A549 (cell line): ENCODE data around the gene LRIT2. TPM values are rescaled to one million over a fixed set of nuclear protein-coding genes. Genes with fewer than 3 reads are reported as not detected.

Experiments used
- ATAC-seq, 2 experiments: fragments of 200-7000 bp in 1 of 2; fragments of >200 bp in 1 of 2; cut with Nextera tagmentation in 1 of 2; cut with Tn5 transposase in 1 of 2; 3 replicates each; pipeline versions ENCODE4 v1.8.0 to v1.9.1; 2018 to 2020; ENCODE audit warnings: mild to moderate bottlenecking in 1 of 2, moderate library complexity in 1 of 2
- CTCF ChIA-PET: fragments of 300-600 bp; sonication (Branson Sonifier 250); formaldehyde crosslinking; extraction: SDS; loops from one replicate; lab custom pipeline; 2021; ENCODE audit warnings: antibody characterized with exemption, inconsistent platforms; lab: Yijun Ruan, JAX
- POLR2A ChIA-PET: fragments of 350-600 bp; formaldehyde crosslinking; extraction: SDS; loops from one replicate; lab custom pipeline; 2021; ENCODE audit warnings: antibody characterized with exemption, inconsistent platforms; lab: Yijun Ruan, JAX
- DNase-seq, 2 experiments: peaks; one replicate each; pipeline versions ENCODE4 v3.0.0 to v3.0.0-alpha.2; 2011 to 2016; ENCODE audit warnings: low read depth in 1 of 2, low spot score in 1 of 2
- FAIRE-seq: peaks from 2 replicates; lab custom pipeline; 2011; peaks lifted over from hg19 to GRCh38; lab: Jason Lieb, UNC
- H3K27ac ChIP-seq, 2 experiments: fragments of >200 bp; sonication (Bioruptor Twin); formaldehyde crosslinking; 3 replicates each; pipeline ENCODE4 v1.5.1; 2016 to 2017
- H3K4me1 ChIP-seq: fragments of >200 bp; sonication (Bioruptor Twin); formaldehyde crosslinking; 3 replicates; pipeline ENCODE4 v1.6.1; 2016
- H3K4me2 ChIP-seq: fragments of >200 bp; sonication (Bioruptor Twin); formaldehyde crosslinking; 3 replicates; pipeline ENCODE4 v1.6.1; 2016
- H3K4me3 ChIP-seq: fragments of >200 bp; sonication (Bioruptor Twin); formaldehyde crosslinking; 3 replicates; pipeline ENCODE4 v1.5.1; 2016
- H3K9me3 ChIP-seq: fragments of >200 bp; sonication (Bioruptor Twin); formaldehyde crosslinking; 3 replicates; pipeline ENCODE4 v1.6.1; 2016
- BHLHE40 ChIP-seq: IDR thresholded peaks from 2 replicates; pipeline ENCODE4 v1.6.1; 2012; ENCODE audit warnings: low read depth, low read length, inconsistent platforms
- EHMT2 ChIP-seq: fragments of 200-600 bp; sonication (generic); IDR thresholded peaks from 2 replicates; pipeline ENCODE4 v1.6.1; 2016; ENCODE audit warnings: antibody characterized with exemption, low read depth, mild to moderate bottlenecking, moderate library complexity
- EP300 ChIP-seq, 2 experiments: fragments of >200 bp; sonication (Bioruptor Twin); formaldehyde crosslinking; IDR thresholded peaks; 2 replicates in 1 of 2; 3 replicates in 1 of 2; pipeline ENCODE4 v1.6.1; 2016 to 2017
- FOSB ChIP-seq: fragments of 250-450 bp; sonication (Bioruptor Pico); IDR thresholded peaks from 2 replicates; pipeline ENCODE4 v1.5.0; 2020; ENCODE audit warnings: mild to moderate bottlenecking, moderate library complexity
- GATA3 ChIP-seq: IDR thresholded peaks from 2 replicates; pipeline ENCODE4 v1.6.1; 2012; ENCODE audit warnings: borderline replicate concordance
- JUN ChIP-seq, 2 experiments: fragments of >200 bp; sonication (Bioruptor Twin); formaldehyde crosslinking; IDR thresholded peaks; 2 replicates in 1 of 2; 3 replicates in 1 of 2; pipeline ENCODE4 v1.6.1; 2016 to 2017
- JUNB ChIP-seq: fragments of >200 bp; sonication (Bioruptor Twin); formaldehyde crosslinking; IDR thresholded peaks from 2 replicates; pipeline ENCODE4 v1.6.1; 2016
- MAFK ChIP-seq: fragments of 450-650 bp; IDR thresholded peaks from 2 replicates; pipeline ENCODE4 v1.6.1; 2014; ENCODE audit not compliant: partially characterized antibody
- MAZ ChIP-seq: fragments of 150-350 bp; IDR thresholded peaks from 2 replicates; pipeline ENCODE4 v1.6.1; 2014; ENCODE audit warnings: antibody characterized with exemption, low read depth, low read length, borderline replicate concordance
- MYC ChIP-seq: IDR thresholded peaks from 2 replicates; pipeline ENCODE4 v1.6.1; 2012; ENCODE audit warnings: mild to moderate bottlenecking, inconsistent platforms, low read length, improper control_type of control experiment, borderline replicate concordance
- RNF2 ChIP-seq: fragments of 200-600 bp; sonication (generic); IDR thresholded peaks from 2 replicates; pipeline ENCODE4 v1.6.1; 2016; ENCODE audit warnings: low read depth, mild to moderate bottlenecking, antibody characterized with exemption, moderate library complexity, borderline replicate concordance
- ZC3H11A ChIP-seq: fragments of 450-650 bp; IDR thresholded peaks from 2 replicates; pipeline ENCODE4 v1.6.1; 2014; ENCODE audit warnings: antibody characterized with exemption, mild to moderate bottlenecking
- WGBS: methylation state at CpG from one replicate; pipeline ENCODE4 v1.1.6; 2017; ENCODE audit errors: missing lambda C conversion rate; 5-methylcytosine and 5-hydroxymethylcytosine counted together
- polyA plus RNA-seq, 4 experiments: library from polyadenylated mRNA; depleted of rRNA in 3 of 4; stranded (reverse); fragments of >200 nt; fragmentation: RNase III in 1 of 4; extraction: RNeasy Plus Mini Kit Qiagen cat#74134 plus additional on column Dnase treatment in 1 of 4; gene quantifications; 2 replicates in 3 of 4; 3 replicates in 1 of 4; pipeline ENCODE4 v1.2.3, GENCODE V29; 2011 to 2017
- TF ChIP-seq, protein P1 (sequence below): fragments of >200 bp; sonication (Bioruptor Twin); formaldehyde crosslinking; IDR thresholded peaks from 3 replicates; pipeline ENCODE4 v1.6.1; 2016
- TF ChIP-seq, protein P2 (sequence below): fragments of 450-650 bp; IDR thresholded peaks from 2 replicates; pipeline ENCODE4 v1.6.1; 2014; ENCODE audit warnings: antibody characterized with exemption
- TF ChIP-seq, protein P3 (sequence below): fragments of 250-450 bp; sonication (Bioruptor Pico); IDR thresholded peaks from 2 replicates; pipeline ENCODE4 v1.5.0; 2021; ENCODE audit warnings: mild to moderate bottlenecking, moderate library complexity, borderline replicate concordance
- TF ChIP-seq, protein P4 (sequence below): fragments of 250-450 bp; sonication (Bioruptor Pico); IDR thresholded peaks from 2 replicates; pipeline ENCODE4 v1.5.0; 2020; ENCODE audit warnings: low read depth, mild to moderate bottlenecking, moderate library complexity
- TF ChIP-seq, protein P5 (sequence below): IDR thresholded peaks from 2 replicates; pipeline ENCODE4 v1.6.1; 2012
- TF ChIP-seq, protein P6 (sequence below): fragments of 150-350 bp; IDR thresholded peaks from 2 replicates; pipeline ENCODE4 v1.6.1; 2014; ENCODE audit warnings: low read depth, mild to moderate bottlenecking, low read length

The LRIT2 gene
- polyA plus RNA-seq, 2 of the 4 experiments (the other 2 are of a cell fraction): not detected

DNA sequence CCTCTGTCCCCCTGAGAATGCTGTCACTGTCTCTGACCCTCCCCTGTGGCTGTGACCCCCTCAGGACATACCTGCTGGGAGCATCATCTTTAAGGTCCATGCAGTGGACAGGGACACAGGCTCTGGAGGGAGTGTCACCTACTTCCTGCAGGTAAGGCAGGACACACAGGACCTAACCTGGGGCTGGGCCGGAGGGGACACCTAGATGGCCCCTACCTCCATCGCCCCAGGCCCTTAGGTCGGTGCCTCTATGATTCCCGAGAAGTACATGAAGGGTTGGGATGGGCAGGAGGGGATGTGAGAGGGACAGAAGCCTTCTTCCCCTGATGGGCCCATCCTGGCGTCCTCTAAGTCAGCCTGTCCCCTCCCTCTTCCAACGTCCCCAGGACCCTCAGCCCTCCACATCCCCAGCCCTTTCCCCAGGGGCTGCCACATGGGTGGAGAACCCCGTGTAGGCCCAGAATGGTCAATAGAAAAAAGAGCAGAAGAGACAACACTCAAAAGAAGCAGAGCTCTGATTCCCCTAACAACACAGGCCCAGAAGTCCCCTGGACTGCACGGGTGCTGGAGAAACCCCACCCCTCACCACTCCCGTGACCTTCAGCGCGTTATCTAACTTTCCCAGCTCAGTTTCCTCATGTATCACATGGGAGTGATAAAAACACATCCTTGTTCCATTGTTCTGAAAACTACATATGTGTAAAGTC is 24.7 kb downstream of the LRIT2 start:
- TF ChIP-seq, protein P1, sequence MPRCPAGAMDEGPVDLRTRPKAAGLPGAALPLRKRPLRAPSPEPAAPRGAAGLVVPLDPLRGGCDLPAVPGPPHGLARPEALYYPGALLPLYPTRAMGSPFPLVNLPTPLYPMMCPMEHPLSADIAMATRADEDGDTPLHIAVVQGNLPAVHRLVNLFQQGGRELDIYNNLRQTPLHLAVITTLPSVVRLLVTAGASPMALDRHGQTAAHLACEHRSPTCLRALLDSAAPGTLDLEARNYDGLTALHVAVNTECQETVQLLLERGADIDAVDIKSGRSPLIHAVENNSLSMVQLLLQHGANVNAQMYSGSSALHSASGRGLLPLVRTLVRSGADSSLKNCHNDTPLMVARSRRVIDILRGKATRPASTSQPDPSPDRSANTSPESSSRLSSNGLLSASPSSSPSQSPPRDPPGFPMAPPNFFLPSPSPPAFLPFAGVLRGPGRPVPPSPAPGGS: no peak
- TF ChIP-seq ZC3H11A: no peak
- no peak for TF ChIP-seq MYC
- TF ChIP-seq GATA3: no peak
- TF ChIP-seq, protein P2, sequence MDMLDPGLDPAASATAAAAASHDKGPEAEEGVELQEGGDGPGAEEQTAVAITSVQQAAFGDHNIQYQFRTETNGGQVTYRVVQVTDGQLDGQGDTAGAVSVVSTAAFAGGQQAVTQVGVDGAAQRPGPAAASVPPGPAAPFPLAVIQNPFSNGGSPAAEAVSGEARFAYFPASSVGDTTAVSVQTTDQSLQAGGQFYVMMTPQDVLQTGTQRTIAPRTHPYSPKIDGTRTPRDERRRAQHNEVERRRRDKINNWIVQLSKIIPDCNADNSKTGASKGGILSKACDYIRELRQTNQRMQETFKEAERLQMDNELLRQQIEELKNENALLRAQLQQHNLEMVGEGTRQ: no peak
- TF ChIP-seq FOSB (CRISPR knock-in tag): no peak
- TF ChIP-seq EP300 (IDR thresholded peaks at IDR 0.05): no peak
- TF ChIP-seq, protein P3, sequence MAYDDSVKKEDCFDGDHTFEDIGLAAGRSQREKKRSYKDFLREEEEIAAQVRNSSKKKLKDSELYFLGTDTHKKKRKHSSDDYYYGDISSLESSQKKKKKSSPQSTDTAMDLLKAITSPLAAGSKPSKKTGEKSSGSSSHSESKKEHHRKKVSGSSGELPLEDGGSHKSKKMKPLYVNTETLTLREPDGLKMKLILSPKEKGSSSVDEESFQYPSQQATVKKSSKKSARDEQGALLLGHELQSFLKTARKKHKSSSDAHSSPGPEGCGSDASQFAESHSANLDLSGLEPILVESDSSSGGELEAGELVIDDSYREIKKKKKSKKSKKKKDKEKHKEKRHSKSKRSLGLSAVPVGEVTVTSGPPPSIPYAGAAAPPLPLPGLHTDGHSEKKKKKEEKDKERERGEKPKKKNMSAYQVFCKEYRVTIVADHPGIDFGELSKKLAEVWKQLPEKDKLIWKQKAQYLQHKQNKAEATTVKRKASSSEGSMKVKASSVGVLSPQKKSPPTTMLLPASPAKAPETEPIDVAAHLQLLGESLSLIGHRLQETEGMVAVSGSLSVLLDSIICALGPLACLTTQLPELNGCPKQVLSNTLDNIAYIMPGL (CRISPR knock-in tag): no peak
- ATAC-seq (no peak), DNase-seq (no peak), FAIRE-seq (no peak)
- H3K4me2 ChIP-seq: no peak overlapping the region
- no peak overlapping the region for H3K27ac ChIP-seq
- H3K4me1 ChIP-seq: peaks cover 4% of the 10 kb centered on the region; the same call in 1 of the 3 replicates
- ChIA-PET CTCF (no interaction called here), POLR2A (no interaction called here)
- no peak overlapping the region for H3K4me3 ChIP-seq
- WGBS: 44% methylated on average over 11 of the region's 11 CpGs
- no peaks in the 10 kb centered on the region for H3K9me3 ChIP-seq

DNA sequence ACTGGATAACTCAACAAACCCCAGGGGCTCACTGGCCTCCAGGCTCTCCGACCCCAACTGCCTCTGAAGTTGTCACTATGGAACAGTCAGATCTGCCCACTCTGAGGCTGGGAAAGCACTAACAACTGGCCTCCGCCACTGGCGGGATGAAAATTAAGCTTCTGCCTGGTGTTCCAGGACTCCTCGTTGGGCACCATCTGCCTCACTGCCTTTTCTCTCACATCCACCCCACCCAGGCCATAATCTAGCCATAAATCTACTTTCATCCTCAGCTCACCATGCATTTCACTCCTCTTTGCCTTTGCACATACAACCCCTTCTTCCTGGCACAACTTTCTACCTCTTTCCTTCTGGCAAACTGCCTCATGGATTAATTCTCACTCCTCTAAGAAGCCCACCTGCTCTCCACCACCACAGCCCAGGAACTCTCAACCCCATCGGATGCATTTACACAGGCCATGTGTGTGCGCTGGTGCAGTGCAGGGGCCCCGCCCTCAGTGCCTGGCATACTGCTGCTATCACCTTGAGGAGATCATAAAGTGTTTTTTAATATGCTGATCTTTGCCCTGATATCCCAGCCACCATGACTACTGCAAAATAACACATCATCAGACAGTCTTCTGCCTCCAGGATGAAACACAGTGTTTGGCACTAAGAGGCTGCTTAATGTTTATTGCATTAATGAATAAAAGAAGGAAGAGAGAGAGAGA is 27.0 kb downstream of the LRIT2 start:
- no peak for FAIRE-seq
- no peak for ATAC-seq
- H3K9me3 ChIP-seq: no peaks in the 10 kb centered on the region
- CTCF ChIA-PET: interaction anchor here (0.8 kb wide), 1 partner anchor 17 kb away, joined by 3 read pairs; no protein-coding TSS in a partner anchor
- no peak for TF ChIP-seq MYC
- no peak for TF ChIP-seq MAZ
- TF ChIP-seq, protein P4, sequence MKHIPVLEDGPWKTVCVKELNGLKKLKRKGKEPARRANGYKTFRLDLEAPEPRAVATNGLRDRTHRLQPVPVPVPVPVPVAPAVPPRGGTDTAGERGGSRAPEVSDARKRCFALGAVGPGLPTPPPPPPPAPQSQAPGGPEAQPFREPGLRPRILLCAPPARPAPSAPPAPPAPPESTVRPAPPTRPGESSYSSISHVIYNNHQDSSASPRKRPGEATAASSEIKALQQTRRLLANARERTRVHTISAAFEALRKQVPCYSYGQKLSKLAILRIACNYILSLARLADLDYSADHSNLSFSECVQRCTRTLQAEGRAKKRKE: no peak
- no peak for TF ChIP-seq BHLHE40
- TF ChIP-seq, protein P5, sequence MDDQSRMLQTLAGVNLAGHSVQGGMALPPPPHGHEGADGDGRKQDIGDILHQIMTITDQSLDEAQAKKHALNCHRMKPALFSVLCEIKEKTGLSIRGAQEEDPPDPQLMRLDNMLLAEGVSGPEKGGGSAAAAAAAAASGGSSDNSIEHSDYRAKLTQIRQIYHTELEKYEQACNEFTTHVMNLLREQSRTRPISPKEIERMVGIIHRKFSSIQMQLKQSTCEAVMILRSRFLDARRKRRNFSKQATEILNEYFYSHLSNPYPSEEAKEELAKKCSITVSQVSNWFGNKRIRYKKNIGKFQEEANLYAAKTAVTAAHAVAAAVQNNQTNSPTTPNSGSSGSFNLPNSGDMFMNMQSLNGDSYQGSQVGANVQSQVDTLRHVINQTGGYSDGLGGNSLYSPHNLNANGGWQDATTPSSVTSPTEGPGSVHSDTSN: no peak
- TF ChIP-seq, all 56 proteins: peak for 0
- H3K4me2 ChIP-seq: no peak overlapping the region
- POLR2A ChIA-PET: no interaction called here
- DNase-seq: no peak
- H3K27ac ChIP-seq: no peak overlapping the region
- no peak overlapping the region for H3K4me3 ChIP-seq
- WGBS: 51% methylated on average over 7 of the region's 7 CpGs
- peaks cover 4% of the 10 kb centered on the region; the same call in 1 of the 3 replicates for H3K4me1 ChIP-seq

DNA sequence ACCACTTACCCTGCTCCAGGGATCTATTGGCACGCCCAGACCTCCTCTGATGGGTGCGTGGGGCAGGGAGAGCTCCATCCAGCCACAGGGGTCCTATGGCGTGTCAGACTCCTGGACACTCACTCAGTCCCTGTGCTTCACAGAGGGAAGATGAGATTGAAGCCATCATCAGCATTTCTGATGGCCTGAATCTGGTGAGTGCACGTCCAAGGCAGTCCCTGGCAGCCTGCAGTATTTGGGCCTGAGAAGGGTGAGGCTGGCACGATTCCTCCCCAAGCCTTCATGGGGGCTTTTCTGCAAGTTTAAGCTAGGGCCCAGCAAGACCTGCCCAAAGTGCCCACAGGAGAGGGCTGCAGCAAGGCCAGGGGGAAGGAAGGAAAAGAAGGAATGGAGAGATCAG is 27.7 kb downstream of the LRIT2 start:
- WGBS: 7% methylated on average over 2 of the region's 5 CpGs
- CTCF ChIA-PET: interaction anchor here (0.8 kb wide), 1 partner anchor 18 kb away, joined by 3 read pairs; no protein-coding TSS in a partner anchor
- TF ChIP-seq JUNB (no peak), JUN (IDR thresholded peaks at IDR 0.05) (no peak), ZC3H11A (no peak), RNF2 (no peak), EHMT2 (no peak), MAFK (no peak)
- TF ChIP-seq, protein P6, sequence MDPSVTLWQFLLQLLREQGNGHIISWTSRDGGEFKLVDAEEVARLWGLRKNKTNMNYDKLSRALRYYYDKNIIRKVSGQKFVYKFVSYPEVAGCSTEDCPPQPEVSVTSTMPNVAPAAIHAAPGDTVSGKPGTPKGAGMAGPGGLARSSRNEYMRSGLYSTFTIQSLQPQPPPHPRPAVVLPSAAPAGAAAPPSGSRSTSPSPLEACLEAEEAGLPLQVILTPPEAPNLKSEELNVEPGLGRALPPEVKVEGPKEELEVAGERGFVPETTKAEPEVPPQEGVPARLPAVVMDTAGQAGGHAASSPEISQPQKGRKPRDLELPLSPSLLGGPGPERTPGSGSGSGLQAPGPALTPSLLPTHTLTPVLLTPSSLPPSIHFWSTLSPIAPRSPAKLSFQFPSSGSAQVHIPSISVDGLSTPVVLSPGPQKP: no peak
- H3K4me2 ChIP-seq: no peak overlapping the region
- no peaks in the 10 kb centered on the region for H3K9me3 ChIP-seq
- H3K27ac ChIP-seq: no peak overlapping the region
- no peak overlapping the region for H3K4me3 ChIP-seq
- POLR2A ChIA-PET: no interaction called here
- no peak for FAIRE-seq
- no peak for ATAC-seq
- no peak for DNase-seq
- H3K4me1 ChIP-seq: peaks cover 4% of the 10 kb centered on the region; the same call in 1 of the 3 replicates
